ENCODE results near the gene CASD1.

GRCh38 chr7:94588075-94588474 is 78.5 kb downstream of the CASD1 start:
- no peak for TF ChIP-seq CTCF (IDR thresholded peaks at IDR 0.05 in 2 of 3, conservative IDR thresholded peaks at IDR 0.05 in 1 of 3; ENCODE audit: borderline replicate concordance in 1 of 3, insufficient read depth in 1 of 3, low read depth in 2 of 3, low read length in 2 of 3)
- no peak for TF ChIP-seq ELF1 (IDR thresholded peaks at IDR 0.05; ENCODE audit: borderline replicate concordance, low read depth)
- no peak for TF ChIP-seq EZH2phosphoT487 (IDR thresholded peaks at IDR 0.05; ENCODE audit: borderline replicate concordance)
- TF ChIP-seq REST (IDR thresholded peaks at IDR 0.05; ENCODE audit: low read depth) = no peak
- no peak for TF ChIP-seq TCF7L2 (IDR thresholded peaks at IDR 0.05; ENCODE audit: borderline replicate concordance, extremely low read depth, insufficient read depth, insufficient read length)
